ENCODE results near the gene SDK1. TPM values are rescaled to one million over a fixed set of nuclear protein-coding genes. Genes with fewer than 3 reads are reported as not detected.

Gene SDK1
- total RNA-seq, 1 donor from 2014 or later = 10.4 TPM

DNA sequence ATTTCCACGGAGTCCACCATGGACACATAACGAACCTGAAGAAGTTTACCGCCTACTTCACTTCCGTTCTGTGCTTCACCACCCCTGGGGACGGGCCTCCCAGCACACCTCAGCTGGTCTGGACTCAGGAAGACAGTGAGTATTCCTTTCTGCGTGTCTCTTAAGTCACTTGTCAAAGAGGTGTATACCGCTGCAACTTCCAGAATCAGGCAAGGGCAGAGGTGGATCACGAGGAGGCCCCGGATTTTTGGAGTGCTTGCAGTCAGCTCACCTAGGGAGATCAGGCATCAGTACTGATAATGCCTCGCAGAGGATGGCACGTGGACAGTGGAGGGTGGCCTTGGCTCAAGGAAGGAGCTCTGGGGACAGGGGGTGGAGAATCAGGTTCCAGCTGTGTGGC is 750.6 kb downstream of the SDK1 start:
- DNase-seq (no peak), ATAC-seq (no peak)
- H3K4me1 ChIP-seq = no peaks in the 10 kb centered on the region
- no peaks in the 10 kb centered on the region for H3K27me3 ChIP-seq
- TF ChIP-seq, protein P1, sequence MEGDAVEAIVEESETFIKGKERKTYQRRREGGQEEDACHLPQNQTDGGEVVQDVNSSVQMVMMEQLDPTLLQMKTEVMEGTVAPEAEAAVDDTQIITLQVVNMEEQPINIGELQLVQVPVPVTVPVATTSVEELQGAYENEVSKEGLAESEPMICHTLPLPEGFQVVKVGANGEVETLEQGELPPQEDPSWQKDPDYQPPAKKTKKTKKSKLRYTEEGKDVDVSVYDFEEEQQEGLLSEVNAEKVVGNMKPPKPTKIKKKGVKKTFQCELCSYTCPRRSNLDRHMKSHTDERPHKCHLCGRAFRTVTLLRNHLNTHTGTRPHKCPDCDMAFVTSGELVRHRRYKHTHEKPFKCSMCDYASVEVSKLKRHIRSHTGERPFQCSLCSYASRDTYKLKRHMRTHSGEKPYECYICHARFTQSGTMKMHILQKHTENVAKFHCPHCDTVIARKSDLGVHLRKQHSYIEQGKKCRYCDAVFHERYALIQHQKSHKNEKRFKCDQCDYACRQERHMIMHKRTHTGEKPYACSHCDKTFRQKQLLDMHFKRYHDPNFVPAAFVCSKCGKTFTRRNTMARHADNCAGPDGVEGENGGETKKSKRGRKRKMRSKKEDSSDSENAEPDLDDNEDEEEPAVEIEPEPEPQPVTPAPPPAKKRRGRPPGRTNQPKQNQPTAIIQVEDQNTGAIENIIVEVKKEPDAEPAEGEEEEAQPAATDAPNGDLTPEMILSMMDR (IDR thresholded peaks at IDR 0.05) = no peak
- intact Hi-C loops (cut with DNase I) = no loop called here
- no peaks in the 10 kb centered on the region for H3K9me3 ChIP-seq
- H3K4me3 ChIP-seq = no peak overlapping the region
- H3K27ac ChIP-seq = no peak overlapping the region
- no peaks in the 10 kb centered on the region for H3K36me3 ChIP-seq

DNA sequence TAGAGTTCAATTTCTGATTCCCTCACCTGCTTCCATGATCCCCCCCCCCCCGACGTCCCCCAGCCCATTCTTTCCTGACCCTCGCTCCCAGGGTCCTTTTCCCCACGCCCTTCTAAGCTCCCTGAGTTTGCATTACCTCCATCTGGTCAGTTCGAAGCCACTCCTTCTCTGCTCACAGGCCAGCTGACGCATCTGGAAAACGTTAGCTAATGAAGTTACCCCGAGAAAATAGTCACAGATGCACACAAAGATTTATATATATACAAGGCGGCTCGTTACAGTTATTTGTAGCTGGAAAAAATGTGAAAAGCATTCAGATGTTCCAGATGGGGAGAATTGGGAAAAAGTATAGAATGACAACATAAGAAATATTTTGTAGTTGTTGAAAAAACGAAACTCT is 751.1 kb downstream of the SDK1 start:
- no peak overlapping the region for H3K27ac ChIP-seq
- no peak overlapping the region for H3K4me3 ChIP-seq
- TF ChIP-seq, protein P1 (IDR thresholded peaks at IDR 0.05) = no peak
- intact Hi-C loops (cut with DNase I) = no loop called here
- ATAC-seq (no peak), DNase-seq (no peak)
- no peaks in the 10 kb centered on the region for H3K36me3 ChIP-seq
- H3K4me1 ChIP-seq = no peaks in the 10 kb centered on the region
- no peaks in the 10 kb centered on the region for H3K27me3 ChIP-seq
- H3K9me3 ChIP-seq = no peaks in the 10 kb centered on the region

DNA sequence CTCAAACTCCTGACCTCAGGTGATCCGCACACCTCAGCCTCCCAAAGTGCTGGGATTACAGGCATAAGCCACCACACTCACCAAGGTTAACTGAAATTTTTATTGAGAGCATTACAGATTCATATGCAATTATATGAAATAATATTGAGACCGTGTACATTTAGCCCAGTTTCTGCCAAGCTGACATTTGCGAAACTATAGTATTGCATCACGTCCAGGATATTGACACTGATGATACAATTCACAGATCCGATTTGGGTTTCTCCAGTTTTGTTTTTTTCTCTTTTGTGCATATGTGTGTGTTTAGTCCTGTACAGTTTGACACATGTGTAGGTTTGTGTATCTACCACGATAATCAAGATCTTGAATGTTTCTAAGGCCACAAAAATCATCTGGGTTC is 753.1 kb downstream of the SDK1 start:
- DNase-seq (no peak), ATAC-seq (no peak)
- H3K36me3 ChIP-seq = no peaks in the 10 kb centered on the region
- no peak overlapping the region for H3K4me3 ChIP-seq
- no peak overlapping the region for H3K27ac ChIP-seq
- H3K4me1 ChIP-seq = no peaks in the 10 kb centered on the region
- TF ChIP-seq, protein P1 (IDR thresholded peaks at IDR 0.05) = no peak
- intact Hi-C loops (cut with DNase I) = no loop called here
- no peaks in the 10 kb centered on the region for H3K27me3 ChIP-seq
- H3K9me3 ChIP-seq = no peaks in the 10 kb centered on the region

DNA sequence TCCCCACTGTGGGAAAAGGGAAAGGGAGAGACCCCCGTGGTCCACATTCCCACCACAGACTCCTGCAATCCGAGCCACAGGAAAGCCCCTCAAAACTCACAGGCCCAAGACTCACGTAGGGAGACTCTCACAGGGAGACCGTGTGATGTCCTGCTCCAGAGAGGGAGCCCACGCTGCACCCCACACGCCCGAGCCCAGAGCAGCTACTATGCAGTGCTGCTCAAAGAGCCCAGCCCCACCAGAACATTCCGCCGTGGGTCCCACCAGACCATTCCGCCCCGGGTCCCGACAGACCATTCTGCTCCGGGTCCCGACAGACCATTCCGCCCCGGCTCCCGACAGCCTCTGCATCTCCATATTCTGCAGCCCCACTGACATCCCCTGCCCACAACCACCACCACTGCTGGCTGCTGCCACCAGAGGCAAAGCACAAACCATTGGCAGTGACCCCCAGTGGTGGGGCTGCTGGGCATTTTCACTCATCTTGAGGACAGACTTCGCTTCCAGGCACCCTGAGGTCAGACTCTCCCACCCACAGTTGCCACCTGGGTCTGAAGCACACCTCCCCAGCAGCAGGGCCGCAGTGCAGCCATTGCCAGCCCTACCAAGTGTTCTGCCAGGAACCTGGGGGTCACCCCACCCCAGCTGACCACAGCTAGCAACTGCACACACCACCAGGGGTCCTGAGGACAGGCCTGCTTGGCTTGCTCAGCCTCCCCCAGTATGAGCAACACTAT is 755.7 kb downstream of the SDK1 start:
- H3K4me3 ChIP-seq = no peak overlapping the region
- no peaks in the 10 kb centered on the region for H3K36me3 ChIP-seq
- H3K4me1 ChIP-seq = no peaks in the 10 kb centered on the region
- no peak for ATAC-seq
- intact Hi-C loops (cut with DNase I) = no loop called here
- TF ChIP-seq, protein P1 (IDR thresholded peaks at IDR 0.05) = no peak
- no peak overlapping the region for H3K27ac ChIP-seq
- H3K27me3 ChIP-seq = no peaks in the 10 kb centered on the region
- DNase-seq = no peak
- H3K9me3 ChIP-seq = no peaks in the 10 kb centered on the region

DNA sequence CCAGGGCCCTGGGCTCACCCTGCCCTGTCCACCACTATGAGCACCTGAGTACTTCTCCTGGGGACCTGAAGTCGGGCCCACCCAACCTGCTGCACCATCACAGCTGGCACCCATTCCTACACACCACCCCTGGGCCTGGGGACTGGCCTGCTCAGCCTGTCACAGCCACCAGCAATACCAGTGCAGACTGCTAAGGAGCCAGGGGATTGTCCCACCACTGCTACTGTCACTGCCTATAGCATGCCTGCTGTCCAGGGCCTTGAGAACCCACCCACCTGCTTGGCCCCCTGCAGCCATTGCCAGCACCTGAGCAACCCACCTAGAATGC is 756.2 kb downstream of the SDK1 start:
- H3K4me3 ChIP-seq = no peak overlapping the region
- no peaks in the 10 kb centered on the region for H3K9me3 ChIP-seq
- TF ChIP-seq, protein P1 (IDR thresholded peaks at IDR 0.05) = no peak
- DNase-seq (no peak), ATAC-seq (no peak)
- no peaks in the 10 kb centered on the region for H3K36me3 ChIP-seq
- intact Hi-C loops (cut with DNase I) = no loop called here
- H3K27ac ChIP-seq = no peak overlapping the region
- no peaks in the 10 kb centered on the region for H3K27me3 ChIP-seq
- H3K4me1 ChIP-seq = no peaks in the 10 kb centered on the region

DNA sequence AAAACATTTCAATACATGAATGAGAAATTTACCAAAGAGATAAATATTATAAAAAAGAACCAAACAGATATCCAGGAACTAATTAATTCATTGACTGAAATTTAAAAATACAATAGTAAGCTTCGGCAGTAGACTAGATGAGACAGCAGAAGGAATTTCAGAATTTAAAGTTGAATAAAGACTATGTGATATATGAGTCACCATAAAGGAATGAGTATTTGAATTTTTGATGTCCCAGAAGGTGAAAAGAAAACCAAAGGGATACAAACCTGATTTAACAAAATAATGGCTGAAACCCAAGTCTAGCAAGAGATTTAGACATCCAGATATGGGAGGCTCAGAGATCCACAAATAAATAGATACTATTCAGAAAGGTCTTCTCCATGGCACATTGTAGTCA is 757.1 kb downstream of the SDK1 start:
- no peak for DNase-seq
- Histone ChIP-seq H3K27ac (no peak overlapping the region), H3K36me3 (no peaks in the 10 kb centered on the region), H3K4me3 (no peak overlapping the region), H3K9me3 (no peaks in the 10 kb centered on the region), H3K27me3 (no peaks in the 10 kb centered on the region), H3K4me1 (no peaks in the 10 kb centered on the region)
- intact Hi-C loops (cut with DNase I) = no loop called here
- TF ChIP-seq, protein P1 (IDR thresholded peaks at IDR 0.05) = no peak
- no peak for ATAC-seq

Data from upper lobe of right lung (tissue), 1 donor.